NCI-H2171 treated with DMSO at 0.1 percent for 48 hours (cell line): ENCODE data around the gene IL15RA.
A peak's percentile ranks its signal among the peaks of the same experiment; 100 is the strongest.
"Not testable (repeated sequence)": the region's sequence is repeated elsewhere in the genome, so short reads cannot be mapped to it uniquely, and the experiment has no call there.

Experiments used
- DNase-seq: peaks from one replicate; lab custom pipeline; 2025; lab: John Stamatoyannopoulos, UW

IL15RA gene

GRCh38 chr10:5921746-5922145 lies 55.6 kb downstream of the IL15RA start:
- DNase-seq, result no peak

GRCh38 chr10:5919568-5919967 lies 57.8 kb downstream of the IL15RA start:
- no peak for DNase-seq

- DNase-seq, result no peak
These were observed 58.6 kb downstream of the IL15RA start for GRCh38 chr10:5918763-5919162.

- no peak for DNase-seq
These were observed 60.0 kb downstream of the IL15RA start for GRCh38 chr10:5917305-5917704.

- no peak for DNase-seq
These were observed 61.9 kb downstream of the IL15RA start for GRCh38 chr10:5915451-5915850.

- DNase-seq, result no peak
These were observed 63.6 kb downstream of the IL15RA start for GRCh38 chr10:5913736-5914135.

GRCh38 chr10:5911670-5912069 lies 65.7 kb downstream of the IL15RA start:
- DNase-seq, result no peak

GRCh38 chr10:5910323-5911100 lies 66.8 kb downstream of the IL15RA start:
- peak; percentile 86 for DNase-seq

GRCh38 chr10:5908676-5909075 lies 68.7 kb downstream of the IL15RA start:
- DNase-seq, result not testable (repeated sequence)

- DNase-seq, result no peak
These were observed 70.7 kb downstream of the IL15RA start for GRCh38 chr10:5906651-5907050.

GRCh38 chr10:5905854-5906507 lies 71.4 kb downstream of the IL15RA start:
- DNase-seq, result no peak

- DNase-seq, result no peak
These were observed 73.1 kb downstream of the IL15RA start for GRCh38 chr10:5904227-5904626.

- DNase-seq, result no peak
These were observed 73.8 kb downstream of the IL15RA start for GRCh38 chr10:5903563-5903962.

GRCh38 chr10:5902511-5903274 lies 74.7 kb downstream of the IL15RA start:
- no peak for DNase-seq
